HS-5 (cell line): Measurements from ENCODE around the gene ASB10.

Experiments used
- DNase-seq: peaks from one replicate; pipeline ENCODE4 v3.0.0-alpha.2; 2012; ENCODE audit warnings: low read depth

ASB10 gene

GRCh38 chr7:151210087-151210854 is 23.2 kb upstream of the ASB10 start, which contains the start of gene H2BK1:
Gene H2BK1 (minus strand): TSS chr7:151210488. CDS start chr7:151210318, 170 bp downstream.
- DNase-seq: no peak

GRCh38 chr7:151209588-151209987 is 22.5 kb upstream of the ASB10 start:
- no peak for DNase-seq

- DNase-seq: no peak
Observed at GRCh38 chr7:151208253-151208862, 21.3 kb upstream of the ASB10 start.

GRCh38 chr7:151207804-151208203 is 20.8 kb upstream of the ASB10 start:
- no peak for DNase-seq

- DNase-seq: no peak
Observed at GRCh38 chr7:151207315-151207714, 20.3 kb upstream of the ASB10 start.

- no peak for DNase-seq
Observed at GRCh38 chr7:151206914-151207313, 19.9 kb upstream of the ASB10 start.

- no peak for DNase-seq
Observed at GRCh38 chr7:151205730-151206129, 18.7 kb upstream of the ASB10 start.

DNA sequence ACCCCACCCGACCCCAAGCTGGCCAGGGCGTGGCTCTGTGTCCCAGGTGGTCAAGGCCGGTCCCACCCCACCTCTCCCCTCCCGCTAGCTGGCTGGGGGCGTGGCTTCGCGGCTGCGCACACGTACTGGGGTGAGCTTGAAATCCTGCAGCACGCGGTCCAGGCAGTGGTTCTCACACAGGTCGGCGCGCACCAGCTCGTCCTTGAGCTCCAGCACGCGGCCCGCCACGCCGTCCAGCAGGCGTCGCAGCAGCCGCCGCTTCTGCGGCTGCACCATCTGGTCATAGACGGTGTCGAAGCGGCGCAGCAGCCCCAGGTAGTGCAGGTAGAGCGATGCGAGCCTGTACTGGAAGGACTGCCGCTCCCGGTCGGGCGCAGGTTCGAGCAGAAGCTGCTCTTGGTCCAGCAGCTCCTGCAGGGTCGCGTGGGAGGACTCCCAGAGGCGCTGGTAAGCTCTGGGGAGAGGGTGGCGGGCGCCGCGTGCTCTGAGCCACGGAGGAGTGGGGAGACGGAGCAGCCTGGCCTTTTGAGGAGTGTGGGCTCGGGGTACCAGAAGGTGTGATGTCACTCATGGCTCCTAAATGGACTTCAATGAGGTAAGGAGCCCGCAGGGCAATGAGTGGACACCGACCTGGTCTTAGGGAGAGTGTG is 17.5 kb upstream of the ASB10 start:
- DNase-seq: no peak

GRCh38 chr7:151202836-151203235 is 15.8 kb upstream of the ASB10 start:
- no peak for DNase-seq

DNA sequence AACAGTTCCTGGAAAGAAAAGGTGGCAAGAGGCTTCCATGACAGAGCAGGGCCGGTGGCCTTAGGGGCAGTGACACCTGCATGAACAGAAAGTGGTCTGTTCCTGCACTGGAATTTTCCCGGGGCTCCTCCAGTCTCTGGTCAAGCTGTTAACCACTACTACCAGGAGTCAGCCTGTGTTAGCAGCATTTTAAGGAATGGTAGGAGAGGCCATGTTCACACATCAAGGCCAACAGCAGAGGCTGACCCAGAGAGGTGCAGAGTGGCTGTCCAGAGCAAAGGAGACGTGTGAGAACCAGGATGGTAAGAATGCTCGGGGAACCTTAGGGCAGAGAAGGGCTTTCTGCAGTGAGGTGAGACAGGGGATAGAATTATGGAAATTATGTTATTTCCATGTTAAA is 14.7 kb upstream of the ASB10 start:
- no peak for DNase-seq

DNA sequence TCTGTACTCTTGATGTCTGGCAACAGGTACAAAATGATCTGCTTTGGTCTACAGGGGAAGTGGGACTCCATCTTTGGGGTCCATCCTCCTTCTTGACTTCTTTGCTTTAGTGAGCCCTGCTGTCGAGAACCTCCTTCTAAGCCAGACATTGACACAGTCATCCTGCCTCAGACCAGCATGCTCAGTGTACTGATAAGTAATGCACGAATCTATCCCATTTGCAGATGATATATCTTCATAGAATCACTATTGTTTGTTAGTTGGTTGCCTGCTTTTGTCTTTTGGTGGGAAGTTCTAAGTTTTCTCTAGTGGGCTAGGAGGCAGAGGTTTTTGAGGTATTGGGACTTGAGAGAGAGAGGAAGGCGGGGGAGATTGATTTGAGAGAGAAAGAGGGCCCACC is 14.3 kb upstream of the ASB10 start:
- DNase-seq: no peak

DNA sequence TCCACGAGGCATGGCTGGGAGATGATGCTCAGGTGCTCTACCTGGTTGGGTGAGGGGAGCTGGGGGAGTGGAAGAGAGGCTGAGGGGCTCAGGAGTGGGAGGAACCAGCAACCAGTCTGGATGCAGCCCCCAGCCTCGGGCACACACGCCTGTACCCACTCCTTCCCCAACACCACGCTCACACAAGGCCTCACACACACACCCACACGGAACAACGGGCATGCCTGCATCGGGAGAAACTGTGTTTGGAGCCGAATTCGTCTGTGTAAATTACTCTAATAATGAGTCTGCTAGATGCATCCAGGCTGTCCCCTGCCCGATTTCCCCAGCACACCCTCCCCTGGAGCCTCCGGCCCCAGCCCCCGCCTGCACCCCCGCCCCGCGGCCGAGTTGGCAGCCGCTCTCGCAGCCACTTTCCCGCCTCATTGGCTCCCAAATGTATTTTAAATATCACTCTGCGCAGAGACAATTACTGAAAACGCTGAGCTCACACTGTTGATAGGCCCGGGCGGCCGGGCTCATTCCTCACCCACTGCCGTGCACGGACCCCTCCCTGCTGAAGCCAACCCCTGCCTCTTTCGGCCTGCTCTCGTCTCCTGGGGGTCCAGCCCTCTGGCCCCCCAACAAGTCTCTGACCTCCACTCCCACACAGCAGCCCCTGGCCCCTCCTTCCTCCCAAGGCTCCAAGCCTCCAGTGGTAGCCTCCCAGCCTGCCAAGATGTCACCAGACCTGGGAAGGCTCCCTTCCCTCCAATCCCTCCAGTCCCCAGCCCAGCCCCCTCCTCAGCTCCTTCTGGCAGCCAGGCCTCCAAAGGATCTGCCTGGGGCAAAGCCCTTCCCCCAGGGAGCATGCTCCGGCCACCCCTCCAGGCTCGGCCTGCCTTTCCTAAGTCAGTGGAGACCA is 12.1 kb upstream of the ASB10 start:
- no peak for DNase-seq

DNA sequence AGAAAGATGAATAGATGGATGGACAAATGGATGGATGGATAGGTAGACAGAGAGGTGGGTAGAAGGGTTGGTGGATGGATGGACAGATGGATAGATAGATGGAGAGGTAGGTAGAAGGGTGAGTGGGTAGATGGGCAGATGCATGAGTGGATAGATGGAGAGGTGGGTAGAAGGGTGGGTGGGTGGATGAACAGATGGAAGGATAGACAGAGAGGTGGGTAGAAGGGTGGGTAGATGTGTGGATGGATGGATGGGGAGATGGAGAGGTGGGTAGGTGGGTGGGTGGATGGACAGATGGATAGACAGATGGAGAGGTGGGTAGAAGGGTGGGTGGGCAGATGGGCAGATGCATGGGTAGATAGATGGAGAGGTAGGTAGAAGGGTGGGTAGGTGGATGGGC is 10.9 kb upstream of the ASB10 start:
- DNase-seq: no peak

- no peak for DNase-seq
Observed at GRCh38 chr7:151195616-151196450, 8.8 kb upstream of the ASB10 start.

GRCh38 chr7:151194188-151194587 is 7.1 kb upstream of the ASB10 start:
- no peak for DNase-seq

DNA sequence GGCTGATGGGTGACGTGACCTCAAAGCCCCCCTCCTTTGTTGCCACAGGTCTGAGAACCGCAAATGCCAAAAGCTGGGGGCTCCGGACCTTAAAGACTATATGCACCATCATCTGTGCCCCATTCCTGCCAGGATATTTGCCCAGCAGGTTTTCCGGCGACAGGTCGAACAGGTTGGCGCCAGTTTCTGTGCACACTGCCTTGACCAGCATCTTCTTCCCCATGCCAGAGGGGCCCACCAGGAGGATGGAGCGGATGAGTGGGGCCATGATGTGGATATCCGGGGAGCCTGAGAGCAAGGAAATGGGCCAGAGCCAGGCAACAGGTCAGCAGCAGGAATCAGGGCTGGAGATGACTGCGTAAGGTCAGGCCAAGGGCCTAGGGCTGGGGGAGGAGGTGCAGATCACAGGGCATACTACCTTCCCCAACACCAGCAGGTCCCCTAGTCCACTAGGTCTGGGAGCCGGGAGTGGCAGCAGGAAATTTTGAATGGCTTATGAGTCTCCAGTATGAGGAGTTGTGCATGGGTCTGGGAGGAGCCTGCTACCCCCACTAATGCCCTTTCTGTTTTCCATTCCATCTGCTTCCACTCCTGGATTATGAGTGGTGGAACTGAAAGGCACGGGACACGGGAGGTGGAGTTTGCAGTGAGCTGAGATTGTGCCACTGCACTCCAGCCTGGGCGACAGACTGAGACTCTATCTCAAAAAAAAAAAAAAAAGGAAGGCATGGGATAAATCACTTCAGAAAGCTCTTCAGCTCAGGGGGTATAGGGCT is 6.3 kb upstream of the ASB10 start:
- no peak for DNase-seq

DNA sequence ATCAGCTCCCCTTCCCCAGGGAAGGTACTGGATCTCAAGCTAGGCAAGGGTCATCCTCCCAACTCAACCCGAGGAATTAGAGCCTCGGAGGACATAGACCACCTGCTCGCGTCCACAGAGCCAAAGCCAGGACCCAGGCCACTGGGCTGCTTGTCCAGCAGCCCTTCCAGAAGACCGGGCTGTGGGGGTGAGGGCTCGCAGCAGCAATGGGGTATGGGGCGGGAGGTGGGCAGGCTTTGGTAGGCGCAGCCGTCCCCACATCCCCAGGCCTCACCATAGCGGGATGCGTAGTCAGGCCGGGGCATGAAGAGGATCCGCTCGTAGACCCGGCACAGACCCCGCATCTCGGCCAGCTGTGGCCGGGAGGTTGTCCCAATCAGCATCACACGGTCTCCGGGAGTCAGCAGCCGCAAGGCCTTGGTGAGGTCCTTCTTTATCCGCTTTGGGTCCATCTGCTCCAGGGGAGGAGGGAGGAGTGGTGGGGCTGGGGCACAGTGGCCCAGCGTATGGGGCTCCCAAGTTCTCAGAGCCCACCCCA is 5.0 kb upstream of the ASB10 start:
- no peak for DNase-seq

GRCh38 chr7:151191544-151191943 is 4.5 kb upstream of the ASB10 start:
- no peak for DNase-seq

DNA sequence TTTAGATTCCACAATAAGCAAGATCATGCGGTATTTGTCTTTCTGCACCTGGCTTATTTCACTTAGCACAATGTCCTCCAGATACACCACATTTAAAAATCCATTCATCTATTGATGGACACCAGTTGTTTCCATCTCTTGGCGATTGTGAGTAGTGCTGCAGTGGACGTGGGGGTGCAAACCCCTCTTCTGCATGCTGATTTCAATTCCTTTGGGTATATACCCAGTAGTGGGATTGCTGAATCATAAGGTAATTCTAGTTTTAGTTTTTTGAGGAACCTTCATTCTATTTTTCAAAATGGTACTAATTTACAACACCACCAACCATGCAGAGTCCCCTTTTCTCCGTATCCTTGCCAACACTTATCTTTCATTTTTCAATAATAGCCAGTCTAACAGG is 2.0 kb upstream of the ASB10 start:
- DNase-seq: no peak

- DNase-seq: no peak
Observed at GRCh38 chr7:151188252-151188542, 1.1 kb upstream of the ASB10 start.
